GM19043 (cell line): ENCODE data around the gene KDM3A.

Source experiments
- ATAC-seq: cut with Tn5 transposase; IDR thresholded peaks from one replicate; pipeline ENCODE4 v1.9.1; 2021; ENCODE audit warnings: low read depth; ENCODE audit not compliant: unreplicated experiment

The KDM3A gene

GRCh38 chr2:86513948-86514660, 72.9 kb downstream of the KDM3A start:
- ATAC-seq = no peak

GRCh38 chr2:86518481-86518880, 77.3 kb downstream of the KDM3A start:
- no peak for ATAC-seq

- ATAC-seq = no peak
Measured at GRCh38 chr2:86519349-86519748, 78.2 kb downstream of the KDM3A start.

- no peak for ATAC-seq
Measured at GRCh38 chr2:86520153-86520552, 79.0 kb downstream of the KDM3A start.

- no peak for ATAC-seq
Measured at GRCh38 chr2:86521922-86522321, 80.8 kb downstream of the KDM3A start.

- ATAC-seq = no peak
Measured at GRCh38 chr2:86522711-86523110, 81.5 kb downstream of the KDM3A start.

- ATAC-seq = no peak
Measured at GRCh38 chr2:86523491-86523890, 82.3 kb downstream of the KDM3A start.

- no peak for ATAC-seq
Measured at GRCh38 chr2:86525421-86526340, 84.5 kb downstream of the KDM3A start.

GRCh38 chr2:86533589-86533988, 92.4 kb downstream of the KDM3A start:
- ATAC-seq = no peak

GRCh38 chr2:86541334-86541733, 100.2 kb downstream of the KDM3A start:
- no peak for ATAC-seq
